ENCODE results near the gene COX6A1.

Gene COX6A1

GRCh38 chr12:120402217-120402616 lies 35.7 kb upstream of the COX6A1 start:
- Histone ChIP-seq H4K20me1 (ENCODE audit: control insufficient read depth, insufficient read depth, low read depth, low read length) (no peaks in the 10 kb centered on the region), H3K4me2 (ENCODE audit: low read length) (no peak overlapping the region), H3K9me2 (replicated peaks; ENCODE audit: control insufficient read depth, low read length) (no peaks in the 10 kb centered on the region), H3F3A (ENCODE audit: control insufficient read depth, insufficient read depth) (no peaks in the 10 kb centered on the region), H3K79me2 (ENCODE audit: control insufficient read depth, low read length) (no peaks in the 10 kb centered on the region), H3K9me3 (ENCODE audit: control insufficient read depth, insufficient read depth, low read length) (no peaks in the 10 kb centered on the region), H3K36me3 (ENCODE audit: control insufficient read depth, low read length) (no peaks in the 10 kb centered on the region), H3K4me1 (ENCODE audit: control insufficient read depth, low read length) (no peaks in the 10 kb centered on the region), H3K27ac (ENCODE audit: low read depth, low read length) (no peak overlapping the region), H3K27me3 (ENCODE audit: control insufficient read depth, low read length) (no peaks in the 10 kb centered on the region; the same call in 1 of the 2 replicates), H3K4me3 (ENCODE audit: low read length) (no peak overlapping the region)
- TF ChIP-seq EZH2phosphoT487 (IDR thresholded peaks at IDR 0.05; ENCODE audit: borderline replicate concordance, low read length) (no peak), CTCF (IDR thresholded peaks at IDR 0.05; ENCODE audit: low read depth, low read length, poor library complexity, severe bottlenecking) (no peak)

DNA sequence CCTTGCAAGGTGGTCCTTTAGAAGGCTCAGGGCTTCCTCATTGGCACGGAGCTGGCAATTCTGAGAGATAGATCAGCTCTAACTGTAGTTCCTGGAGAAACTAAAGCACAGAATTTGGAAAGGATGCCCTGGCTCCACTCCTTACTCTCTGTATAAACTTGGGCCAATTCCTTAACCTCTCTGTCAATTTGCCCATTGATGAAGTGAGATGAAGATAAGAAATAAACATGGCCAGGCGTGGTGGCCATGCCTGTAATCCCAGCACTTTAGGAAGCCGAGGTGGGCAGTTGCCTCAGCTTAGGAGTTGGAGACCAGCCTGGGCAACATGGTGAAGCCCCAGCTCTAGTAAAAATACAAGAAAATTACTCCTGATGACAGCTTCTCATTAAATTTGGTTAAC lies 34.0 kb upstream of the COX6A1 start:
- H3K27ac ChIP-seq (ENCODE audit: low read depth, low read length) = no peak overlapping the region
- no peaks in the 10 kb centered on the region for H3F3A ChIP-seq (ENCODE audit: control insufficient read depth, insufficient read depth)
- no peaks in the 10 kb centered on the region for H3K4me1 ChIP-seq (ENCODE audit: control insufficient read depth, low read length)
- H3K36me3 ChIP-seq (ENCODE audit: control insufficient read depth, low read length) = no peaks in the 10 kb centered on the region
- TF ChIP-seq CTCF (IDR thresholded peaks at IDR 0.05; ENCODE audit: low read depth, low read length, poor library complexity, severe bottlenecking) = no peak
- TF ChIP-seq EZH2phosphoT487 (IDR thresholded peaks at IDR 0.05; ENCODE audit: borderline replicate concordance, low read length) = no peak
- no peak overlapping the region for H3K4me3 ChIP-seq (ENCODE audit: low read length)
- H3K9me3 ChIP-seq (ENCODE audit: control insufficient read depth, insufficient read depth, low read length) = no peaks in the 10 kb centered on the region
- no peaks in the 10 kb centered on the region; the same call in 1 of the 2 replicates for H3K27me3 ChIP-seq (ENCODE audit: control insufficient read depth, low read length)
- H3K9me2 ChIP-seq (replicated peaks; ENCODE audit: control insufficient read depth, low read length) = no peaks in the 10 kb centered on the region
- no peaks in the 10 kb centered on the region for H4K20me1 ChIP-seq (ENCODE audit: control insufficient read depth, insufficient read depth, low read depth, low read length)
- H3K4me2 ChIP-seq (ENCODE audit: low read length) = no peak overlapping the region
- no peaks in the 10 kb centered on the region for H3K79me2 ChIP-seq (ENCODE audit: control insufficient read depth, low read length)

GRCh38 chr12:120404271-120404670 lies 33.6 kb upstream of the COX6A1 start:
- H3K27me3 ChIP-seq (ENCODE audit: control insufficient read depth, low read length) = no peaks in the 10 kb centered on the region; the same call in 1 of the 2 replicates
- no peaks in the 10 kb centered on the region for H3K9me3 ChIP-seq (ENCODE audit: control insufficient read depth, insufficient read depth, low read length)
- H3K27ac ChIP-seq (ENCODE audit: low read depth, low read length) = no peak overlapping the region
- H3K36me3 ChIP-seq (ENCODE audit: control insufficient read depth, low read length) = no peaks in the 10 kb centered on the region
- no peaks in the 10 kb centered on the region for H3F3A ChIP-seq (ENCODE audit: control insufficient read depth, insufficient read depth)
- H3K9me2 ChIP-seq (replicated peaks; ENCODE audit: control insufficient read depth, low read length) = no peaks in the 10 kb centered on the region
- H3K4me2 ChIP-seq (ENCODE audit: low read length) = no peak overlapping the region
- H3K4me1 ChIP-seq (ENCODE audit: control insufficient read depth, low read length) = no peaks in the 10 kb centered on the region
- no peak overlapping the region for H3K4me3 ChIP-seq (ENCODE audit: low read length)
- no peaks in the 10 kb centered on the region for H4K20me1 ChIP-seq (ENCODE audit: control insufficient read depth, insufficient read depth, low read depth, low read length)
- H3K79me2 ChIP-seq (ENCODE audit: control insufficient read depth, low read length) = no peaks in the 10 kb centered on the region
- no peak for TF ChIP-seq EZH2phosphoT487 (IDR thresholded peaks at IDR 0.05; ENCODE audit: borderline replicate concordance, low read length)
- TF ChIP-seq CTCF (IDR thresholded peaks at IDR 0.05; ENCODE audit: low read depth, low read length, poor library complexity, severe bottlenecking) = no peak

GRCh38 chr12:120406069-120406468 lies 31.8 kb upstream of the COX6A1 start:
- H3K36me3 ChIP-seq (ENCODE audit: control insufficient read depth, low read length) = no peaks in the 10 kb centered on the region
- H3K9me3 ChIP-seq (ENCODE audit: control insufficient read depth, insufficient read depth, low read length) = no peaks in the 10 kb centered on the region
- H3F3A ChIP-seq (ENCODE audit: control insufficient read depth, insufficient read depth) = no peaks in the 10 kb centered on the region
- H3K27ac ChIP-seq (ENCODE audit: low read depth, low read length) = no peak overlapping the region
- H3K4me1 ChIP-seq (ENCODE audit: control insufficient read depth, low read length) = no peaks in the 10 kb centered on the region
- H4K20me1 ChIP-seq (ENCODE audit: control insufficient read depth, insufficient read depth, low read depth, low read length) = no peaks in the 10 kb centered on the region
- no peak overlapping the region for H3K4me2 ChIP-seq (ENCODE audit: low read length)
- no peak overlapping the region for H3K4me3 ChIP-seq (ENCODE audit: low read length)
- H3K9me2 ChIP-seq (replicated peaks; ENCODE audit: control insufficient read depth, low read length) = no peaks in the 10 kb centered on the region
- H3K27me3 ChIP-seq (ENCODE audit: control insufficient read depth, low read length) = no peaks in the 10 kb centered on the region
- no peaks in the 10 kb centered on the region for H3K79me2 ChIP-seq (ENCODE audit: control insufficient read depth, low read length)
- TF ChIP-seq EZH2phosphoT487 (IDR thresholded peaks at IDR 0.05; ENCODE audit: borderline replicate concordance, low read length) (no peak), CTCF (IDR thresholded peaks at IDR 0.05; ENCODE audit: low read depth, low read length, poor library complexity, severe bottlenecking) (no peak)
